ENCODE results near the gene LEFTY1.
"Not testable (repeated sequence)": the region's sequence is repeated elsewhere in the genome, so short reads cannot be mapped to it uniquely, and the experiment has no call there.

The LEFTY1 gene

DNA sequence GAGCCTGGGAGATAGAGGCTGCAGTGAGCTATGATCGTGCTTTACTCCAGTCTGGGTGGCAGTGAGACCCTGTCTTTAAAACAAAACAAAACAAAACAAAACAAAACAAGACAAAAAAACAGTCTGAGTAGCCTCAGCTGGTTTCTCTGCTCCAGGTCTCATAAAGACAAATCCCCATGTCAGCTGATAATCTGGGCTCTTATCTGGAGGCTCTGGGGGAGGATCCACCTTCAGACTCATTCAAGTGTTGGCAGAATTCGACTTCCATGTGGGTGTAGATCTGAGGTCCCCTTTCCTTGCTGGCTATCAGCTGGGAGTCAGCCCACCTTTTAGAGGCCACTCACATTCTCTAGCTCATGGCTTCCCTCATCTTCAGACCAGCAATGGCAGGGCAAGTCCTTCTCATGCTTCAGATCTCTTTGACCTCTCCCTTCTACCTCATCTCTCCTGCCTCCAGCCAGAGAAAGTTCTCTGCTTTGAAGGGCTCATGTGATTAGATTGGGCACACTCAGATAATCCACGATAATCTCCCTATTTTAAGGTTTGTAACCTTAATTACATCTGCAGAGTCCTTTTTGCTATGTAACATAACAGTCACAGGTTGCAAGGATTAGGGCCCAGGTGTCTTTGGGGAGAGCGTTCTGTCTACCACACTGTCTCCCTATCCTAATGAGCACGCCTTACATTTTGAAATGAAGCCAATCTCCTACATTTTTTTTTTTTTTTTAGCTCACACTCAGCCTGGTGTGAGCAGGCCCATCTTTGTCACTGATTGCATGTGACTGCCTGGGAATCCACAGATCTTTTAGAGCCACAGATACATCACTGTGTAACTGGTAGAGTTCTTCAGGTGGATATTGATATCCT is 42.6 kb upstream of the LEFTY1 start:
- Mint-ChIP-seq H3K27ac (peak overlapping the region; percentile 17), H3K4me1 (peaks cover 16% of the 10 kb centered on the region), H3K27me3 (ENCODE audit: low read depth, poor library complexity) (peaks cover 8% of the 10 kb centered on the region), H3K36me3 (ENCODE audit: low read depth) (no peaks in the 10 kb centered on the region), H3K9me3 (no peaks in the 10 kb centered on the region), H3K4me3 (no peak overlapping the region)
- no peak for DNase-seq
- TF ChIP-seq, protein P1, sequence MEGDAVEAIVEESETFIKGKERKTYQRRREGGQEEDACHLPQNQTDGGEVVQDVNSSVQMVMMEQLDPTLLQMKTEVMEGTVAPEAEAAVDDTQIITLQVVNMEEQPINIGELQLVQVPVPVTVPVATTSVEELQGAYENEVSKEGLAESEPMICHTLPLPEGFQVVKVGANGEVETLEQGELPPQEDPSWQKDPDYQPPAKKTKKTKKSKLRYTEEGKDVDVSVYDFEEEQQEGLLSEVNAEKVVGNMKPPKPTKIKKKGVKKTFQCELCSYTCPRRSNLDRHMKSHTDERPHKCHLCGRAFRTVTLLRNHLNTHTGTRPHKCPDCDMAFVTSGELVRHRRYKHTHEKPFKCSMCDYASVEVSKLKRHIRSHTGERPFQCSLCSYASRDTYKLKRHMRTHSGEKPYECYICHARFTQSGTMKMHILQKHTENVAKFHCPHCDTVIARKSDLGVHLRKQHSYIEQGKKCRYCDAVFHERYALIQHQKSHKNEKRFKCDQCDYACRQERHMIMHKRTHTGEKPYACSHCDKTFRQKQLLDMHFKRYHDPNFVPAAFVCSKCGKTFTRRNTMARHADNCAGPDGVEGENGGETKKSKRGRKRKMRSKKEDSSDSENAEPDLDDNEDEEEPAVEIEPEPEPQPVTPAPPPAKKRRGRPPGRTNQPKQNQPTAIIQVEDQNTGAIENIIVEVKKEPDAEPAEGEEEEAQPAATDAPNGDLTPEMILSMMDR (IDR thresholded peaks at IDR 0.05), result no peak

DNA sequence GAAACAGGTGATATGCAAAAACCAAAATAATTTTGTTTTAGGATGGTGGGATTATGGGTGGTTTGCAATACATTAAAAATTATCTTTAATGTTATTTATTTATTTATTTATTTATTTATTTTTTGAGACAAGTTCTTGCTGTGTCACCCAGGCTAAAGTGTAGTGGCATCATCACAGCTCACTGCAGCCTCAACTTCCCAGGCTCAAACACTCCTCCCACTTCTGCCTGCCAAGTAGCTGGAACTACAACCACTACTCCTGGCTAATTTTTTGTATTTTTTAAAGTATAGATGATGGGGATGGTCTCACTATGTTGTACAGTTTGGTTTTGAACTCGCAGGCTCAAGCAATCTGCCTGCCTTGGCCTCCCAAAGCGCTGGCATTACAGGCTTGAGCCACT is 41.6 kb upstream of the LEFTY1 start:
- H3K27ac Mint-ChIP-seq, result no peak overlapping the region
- no peak for DNase-seq
- no peak overlapping the region for H3K4me3 Mint-ChIP-seq
- H3K36me3 Mint-ChIP-seq (ENCODE audit: low read depth), result no peaks in the 10 kb centered on the region
- H3K4me1 Mint-ChIP-seq, result peaks cover 14% of the 10 kb centered on the region
- H3K27me3 Mint-ChIP-seq (ENCODE audit: low read depth, poor library complexity), result peaks cover 8% of the 10 kb centered on the region
- TF ChIP-seq, protein P1 (IDR thresholded peaks at IDR 0.05), result no peak
- H3K9me3 Mint-ChIP-seq, result no peaks in the 10 kb centered on the region

DNA sequence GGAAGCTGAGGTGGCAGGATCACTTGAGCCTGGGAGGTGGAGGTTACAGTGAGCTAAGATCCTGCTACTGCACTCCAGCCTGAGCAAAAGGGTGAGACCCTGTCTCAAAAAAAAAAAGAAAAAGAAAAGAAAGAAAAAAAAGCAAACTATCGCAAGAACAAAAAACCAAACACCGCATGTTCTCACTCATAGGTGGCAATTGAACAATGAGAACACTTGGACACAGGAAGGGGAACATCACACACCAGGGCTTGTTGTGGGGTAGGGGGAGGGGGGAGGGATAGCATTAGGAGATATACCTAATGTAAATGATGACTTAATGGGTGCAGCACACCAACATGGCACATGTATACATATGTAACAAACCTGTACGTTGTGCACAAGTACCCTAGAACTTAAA is 40.5 kb upstream of the LEFTY1 start:
- peaks cover 14% of the 10 kb centered on the region for H3K4me1 Mint-ChIP-seq

DNA sequence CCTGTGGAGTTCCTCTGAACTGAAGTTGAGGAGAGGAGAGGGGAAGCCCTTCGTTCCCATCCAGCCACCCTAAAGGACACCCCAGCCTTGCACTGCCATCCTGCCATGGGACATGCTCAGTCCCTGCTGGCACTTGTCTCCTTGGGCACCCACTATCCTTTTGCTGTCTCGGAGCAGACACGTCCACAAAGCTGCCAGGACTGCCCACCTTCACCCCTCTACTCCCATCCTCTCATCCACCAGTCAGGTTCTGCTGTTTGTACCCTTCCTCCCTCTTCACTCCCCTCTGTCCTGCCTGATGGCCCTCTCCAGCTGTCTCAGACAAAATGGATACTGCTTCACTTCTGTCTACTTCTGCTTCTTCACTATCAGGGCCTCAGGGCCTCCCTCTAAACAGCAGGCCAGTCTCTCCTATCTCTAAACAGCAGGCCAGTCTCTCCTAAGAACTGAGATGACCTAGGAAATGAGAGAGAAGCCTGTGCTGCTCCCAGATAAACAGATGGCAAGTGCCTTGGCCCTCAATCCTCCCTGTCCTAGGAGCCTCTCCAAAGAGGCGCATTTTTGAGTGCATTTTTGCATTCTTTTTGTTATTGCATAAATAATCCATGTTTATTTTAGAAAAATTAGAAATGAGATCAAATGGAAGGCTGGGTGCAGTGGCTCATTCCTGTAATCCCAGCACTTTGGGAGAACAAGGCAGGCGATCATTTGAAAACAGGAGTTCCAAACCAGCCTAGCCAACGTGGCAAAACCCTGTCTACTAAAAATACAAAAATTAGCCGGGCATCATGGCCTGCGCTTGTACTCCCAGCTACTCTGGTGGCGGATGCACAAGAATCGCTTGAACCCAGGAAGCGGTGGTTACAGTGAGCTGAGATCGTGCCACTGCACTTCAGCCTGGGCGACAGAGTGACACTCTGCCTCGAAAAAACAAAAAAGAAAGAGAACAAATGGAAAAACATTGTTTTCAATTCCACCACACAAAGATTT is 39.5 kb upstream of the LEFTY1 start:
- no peak overlapping the region for H3K4me3 Mint-ChIP-seq
- TF ChIP-seq, protein P1 (IDR thresholded peaks at IDR 0.05), result no peak
- peaks cover 17% of the 10 kb centered on the region for H3K4me1 Mint-ChIP-seq
- no peak for DNase-seq
- peak overlapping the region; percentile 1 for H3K27ac Mint-ChIP-seq
- H3K9me3 Mint-ChIP-seq, result no peaks in the 10 kb centered on the region
- H3K36me3 Mint-ChIP-seq (ENCODE audit: low read depth), result no peaks in the 10 kb centered on the region
- peaks cover 8% of the 10 kb centered on the region for H3K27me3 Mint-ChIP-seq (ENCODE audit: low read depth, poor library complexity)

More for the DNA sequence above, 40.5 kb upstream of the LEFTY1 start:
- not testable (repeated sequence) for DNase-seq; H3K27ac Mint-ChIP-seq; H3K9me3 Mint-ChIP-seq; H3K36me3 Mint-ChIP-seq (ENCODE audit: low read depth); H3K4me3 Mint-ChIP-seq; H3K27me3 Mint-ChIP-seq (ENCODE audit: low read depth, poor library complexity)

DNA sequence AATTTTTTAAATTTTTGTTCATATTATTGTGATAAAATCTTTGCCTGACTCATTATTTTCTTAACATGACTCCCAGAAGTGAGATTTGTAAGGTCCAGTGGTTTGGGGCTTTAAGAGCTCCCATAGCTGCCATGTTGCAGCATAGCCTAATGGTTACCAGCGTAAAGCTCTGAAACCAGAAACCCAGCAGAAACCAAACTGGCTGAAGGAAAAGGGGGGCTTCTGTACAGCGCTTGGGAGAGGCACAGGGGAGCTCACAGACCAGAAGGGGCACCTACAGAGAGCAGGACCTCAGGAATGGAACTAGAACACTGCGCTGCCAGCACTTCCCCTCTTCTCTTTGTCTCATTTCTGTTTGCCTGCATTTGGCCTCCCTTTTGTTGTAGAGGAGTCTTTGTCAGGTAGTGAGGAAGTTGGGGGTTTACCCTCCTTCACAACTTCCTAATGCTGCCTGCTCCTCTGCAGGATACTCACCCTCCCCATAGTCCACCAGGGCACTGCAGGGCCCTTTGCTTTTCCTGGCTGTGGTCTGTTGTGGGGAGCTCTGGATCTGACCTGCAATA is 37.7 kb upstream of the LEFTY1 start:
- H3K27ac Mint-ChIP-seq, result peak overlapping the region; percentile 51
- no peak for DNase-seq
- H3K27me3 Mint-ChIP-seq (ENCODE audit: low read depth, poor library complexity), result peaks cover 5% of the 10 kb centered on the region
- H3K4me3 Mint-ChIP-seq, result no peak overlapping the region
- H3K36me3 Mint-ChIP-seq (ENCODE audit: low read depth), result no peaks in the 10 kb centered on the region
- TF ChIP-seq, protein P1 (IDR thresholded peaks at IDR 0.05), result no peak
- H3K4me1 Mint-ChIP-seq, result peaks cover 29% of the 10 kb centered on the region
- no peaks in the 10 kb centered on the region for H3K9me3 Mint-ChIP-seq

All from nephron progenitor cell (in vitro differentiated cells).